Activated B cell treated with CpG ODN at 0.5 μM for 24 hours (primary cell): Measurements from ENCODE around the gene TMEM14C. TPM values are rescaled to one million over a fixed set of nuclear protein-coding genes. Genes with fewer than 3 reads are reported as not detected.

Experiments used
- ATAC-seq: fragments of 200-7000 bp; cut with Tn5 transposase; one replicate; pipeline ENCODE4 v1.10.0; 2021; ENCODE audit warnings: low read depth, mild to moderate bottlenecking, moderate library complexity
- CTCF ChIA-PET: fragments of 350-600 bp; sonication (Branson Sonifier 250); formaldehyde crosslinking; loops from one replicate; lab custom pipeline; 2021; ENCODE audit warnings: antibody characterized with exemption; lab: Charles Lee
- POLR2A ChIA-PET: fragments of 350-600 bp; sonication (Branson Sonifier 250); formaldehyde crosslinking; loops from one replicate; lab custom pipeline; 2021; ENCODE audit warnings: antibody characterized with exemption; lab: Charles Lee
- DNase-seq: peaks from one replicate; pipeline ENCODE4 v3.0.0; 2022
- H3K27ac Mint-ChIP-seq: one replicate; pipeline ENCODE4 v1.8.0; 2020; ENCODE audit warnings: mixed read lengths
- H3K27me3 Mint-ChIP-seq: one replicate; pipeline ENCODE4 v1.8.0; 2021; ENCODE audit warnings: mixed read lengths
- H3K36me3 Mint-ChIP-seq: one replicate; pipeline ENCODE4 v1.8.0; 2021; ENCODE audit warnings: low read depth, mixed read lengths
- H3K4me1 Mint-ChIP-seq: one replicate; pipeline ENCODE4 v1.8.0; 2021; ENCODE audit warnings: mixed read lengths
- H3K4me3 Mint-ChIP-seq: one replicate; pipeline ENCODE4 v1.8.0; 2020; ENCODE audit warnings: mild to moderate bottlenecking, mixed read lengths
- H3K9me3 Mint-ChIP-seq: one replicate; pipeline ENCODE4 v1.8.0; 2020; ENCODE audit warnings: mixed read lengths
- CTCF ChIP-seq: fragments of 200-600 bp; IDR thresholded peaks from one replicate; pipeline ENCODE4 v1.8.0; 2022; ENCODE audit warnings: antibody characterized with exemption, mild to moderate bottlenecking
- intact Hi-C: fragments of 100-400 bp; cut with micrococcal nuclease; formaldehyde crosslinking; loops from one replicate; pipeline ENCODE4 v1.15.1; 2024
- total RNA-seq: library from RNA; stranded (reverse); gene quantifications from 2 replicates; pipeline ENCODE4 v1.2.3, GENCODE V29; 2022

TMEM14C gene
- total RNA-seq, result 23.0 and 23.1 TPM in 2 replicates

GRCh38 chr6:10722820-10723566 is at the start of gene TMEM14C:
TSS of gene TMEM14C (plus strand) at chr6:10723070. CDS start at chr6:10724614, 1,544 bp downstream.
- peak within 1 kb of the TSS; percentile 89 for H3K27ac Mint-ChIP-seq
- intact Hi-C loops, result loop anchor here (1.0 to 2.0 kb wide), 4 partner anchors 24 to 213 kb away; partner anchors contain the start of genes C6orf52, MAK, PAK1IP1 and TMEM14B
- peaks cover 39% of the 10 kb centered on the region for H3K4me1 Mint-ChIP-seq
- CTCF ChIA-PET, result no interaction called here
- TF ChIP-seq CTCF, result no peak
- peaks cover 17% of the 10 kb centered on the region for H3K36me3 Mint-ChIP-seq
- ATAC-seq (peak; percentile 98), DNase-seq (peak; percentile 78)
- H3K9me3 Mint-ChIP-seq, result peaks cover 4% of the 10 kb centered on the region
- peak within 1 kb of the TSS; percentile 93 for H3K4me3 Mint-ChIP-seq
- POLR2A ChIA-PET, result interaction anchor here (0.6 to 6.4 kb wide), 6 partner anchors 13 to 193 kb away, joined by 3 to 75 read pairs (median 4); partner anchors contain the start of genes C6orf52 and PAK1IP1
- no peaks in the 10 kb centered on the region for H3K27me3 Mint-ChIP-seq

- Mint-ChIP-seq H3K27ac (no peak overlapping the region), H3K4me1 (no peaks in the 10 kb centered on the region), H3K36me3 (no peaks in the 10 kb centered on the region), H3K27me3 (no peaks in the 10 kb centered on the region), H3K4me3 (no peak overlapping the region), H3K9me3 (no peaks in the 10 kb centered on the region)
- intact Hi-C loops, result no loop called here
- CTCF ChIA-PET, result no interaction called here
- POLR2A ChIA-PET, result no interaction called here
- TF ChIP-seq CTCF, result no peak
- ATAC-seq (no peak), DNase-seq (no peak)
These were observed 46.5 kb upstream of the TMEM14C start for GRCh38 chr6:10676403-10676802.

GRCh38 chr6:10678456-10678855 is 44.4 kb upstream of the TMEM14C start:
- H3K9me3 Mint-ChIP-seq, result no peaks in the 10 kb centered on the region
- no peak for TF ChIP-seq CTCF
- H3K4me3 Mint-ChIP-seq, result no peak overlapping the region
- H3K4me1 Mint-ChIP-seq, result no peaks in the 10 kb centered on the region
- ATAC-seq (no peak), DNase-seq (no peak)
- intact Hi-C loops, result no loop called here
- ChIA-PET CTCF (no interaction called here), POLR2A (no interaction called here)
- no peaks in the 10 kb centered on the region for H3K36me3 Mint-ChIP-seq
- H3K27me3 Mint-ChIP-seq, result no peaks in the 10 kb centered on the region
- H3K27ac Mint-ChIP-seq, result no peak overlapping the region

- DNase-seq (no peak), ATAC-seq (no peak)
- H3K9me3 Mint-ChIP-seq, result no peaks in the 10 kb centered on the region
- intact Hi-C loops, result no loop called here
- CTCF ChIA-PET, result no interaction called here
- POLR2A ChIA-PET, result no interaction called here
- no peaks in the 10 kb centered on the region for H3K36me3 Mint-ChIP-seq
- H3K4me1 Mint-ChIP-seq, result peaks cover 4% of the 10 kb centered on the region
- H3K27ac Mint-ChIP-seq, result no peak overlapping the region
- peaks cover 6% of the 10 kb centered on the region for H3K27me3 Mint-ChIP-seq
- TF ChIP-seq CTCF, result no peak
- H3K4me3 Mint-ChIP-seq, result no peak overlapping the region
These were observed 41.1 kb upstream of the TMEM14C start for GRCh38 chr6:10681795-10682194.

- Mint-ChIP-seq H3K27me3 (peaks cover 8% of the 10 kb centered on the region), H3K36me3 (no peaks in the 10 kb centered on the region), H3K4me1 (peaks cover 4% of the 10 kb centered on the region), H3K27ac (no peak overlapping the region), H3K9me3 (no peaks in the 10 kb centered on the region), H3K4me3 (no peak overlapping the region)
- DNase-seq, result no peak
- no peak for ATAC-seq
- ChIA-PET CTCF (no interaction called here), POLR2A (no interaction called here)
- no peak for TF ChIP-seq CTCF
- intact Hi-C loops, result no loop called here
These were observed 40.4 kb upstream of the TMEM14C start for GRCh38 chr6:10682355-10682988.
